Measurements from ENCODE around the gene DNMT1.
"Not testable (repeated sequence)": the region's sequence is repeated elsewhere in the genome, so short reads cannot be mapped to it uniquely, and the experiment has no call there.

The DNMT1 gene

GRCh38 chr19:10182076-10182475 lies 12.7 kb downstream of the DNMT1 start:
- no peak for DNase-seq (ENCODE audit: low read depth)

GRCh38 chr19:10180459-10180858 lies 14.3 kb downstream of the DNMT1 start:
- DNase-seq (ENCODE audit: low read depth), result no peak

GRCh38 chr19:10180024-10180423 lies 14.7 kb downstream of the DNMT1 start:
- DNase-seq (ENCODE audit: low read depth), result not testable (repeated sequence)

GRCh38 chr19:10173527-10173926 lies 21.2 kb downstream of the DNMT1 start:
- DNase-seq (ENCODE audit: low read depth), result no peak

GRCh38 chr19:10168386-10168948 lies 26.3 kb downstream of the DNMT1 start:
- no peak for DNase-seq (ENCODE audit: low read depth)

- no peak for DNase-seq (ENCODE audit: low read depth)
These were observed 27.3 kb downstream of the DNMT1 start for GRCh38 chr19:10167459-10167858.

GRCh38 chr19:10166501-10166900 lies 28.3 kb downstream of the DNMT1 start:
- not testable (repeated sequence) for DNase-seq (ENCODE audit: low read depth)

- DNase-seq (ENCODE audit: low read depth), result no peak
These were observed 28.7 kb downstream of the DNMT1 start for GRCh38 chr19:10166046-10166445.

GRCh38 chr19:10163536-10163935 lies 31.2 kb downstream of the DNMT1 start:
- DNase-seq (ENCODE audit: low read depth), result no peak

GRCh38 chr19:10159610-10160009 lies 35.1 kb downstream of the DNMT1 start:
- no peak for DNase-seq (ENCODE audit: low read depth)

- DNase-seq (ENCODE audit: low read depth), result no peak
These were observed 36.3 kb downstream of the DNMT1 start for GRCh38 chr19:10158485-10158884.

GRCh38 chr19:10158071-10158470 lies 36.7 kb downstream of the DNMT1 start:
- no peak for DNase-seq (ENCODE audit: low read depth)

GRCh38 chr19:10155839-10156238 lies 38.9 kb downstream of the DNMT1 start:
- DNase-seq (ENCODE audit: low read depth), result no peak

GRCh38 chr19:10152100-10152499 lies 42.7 kb downstream of the DNMT1 start:
- DNase-seq (ENCODE audit: low read depth), result no peak

- no peak for DNase-seq (ENCODE audit: low read depth)
These were observed 43.2 kb downstream of the DNMT1 start for GRCh38 chr19:10151521-10151920.

GRCh38 chr19:10149427-10149826 lies 45.3 kb downstream of the DNMT1 start:
- DNase-seq (ENCODE audit: low read depth), result no peak

GRCh38 chr19:10146142-10146541 lies 48.6 kb downstream of the DNMT1 start:
- DNase-seq (ENCODE audit: low read depth), result no peak

- no peak for DNase-seq (ENCODE audit: low read depth)
These were observed 49.7 kb downstream of the DNMT1 start for GRCh38 chr19:10145031-10145430.

- DNase-seq (ENCODE audit: low read depth), result no peak
These were observed 50.4 kb downstream of the DNMT1 start for GRCh38 chr19:10144361-10144760.

GRCh38 chr19:10143681-10144080 lies 51.1 kb downstream of the DNMT1 start:
- DNase-seq (ENCODE audit: low read depth), result no peak

- DNase-seq (ENCODE audit: low read depth), result no peak
These were observed 51.9 kb downstream of the DNMT1 start for GRCh38 chr19:10142701-10143375.

GRCh38 chr19:10141973-10142372 lies 52.8 kb downstream of the DNMT1 start:
- no peak for DNase-seq (ENCODE audit: low read depth)

GRCh38 chr19:10141479-10141878 lies 53.3 kb downstream of the DNMT1 start:
- DNase-seq (ENCODE audit: low read depth), result no peak

GRCh38 chr19:10139952-10140351 lies 54.8 kb downstream of the DNMT1 start:
- DNase-seq (ENCODE audit: low read depth), result no peak
